NCI-H226 (cell line): ENCODE data around the gene RBM44.
"Not testable (repeated sequence)": the region's sequence is repeated elsewhere in the genome, so short reads cannot be mapped to it uniquely, and the experiment has no call there.

Experiments
- DNase-seq: peaks from one replicate; pipeline ENCODE4 v3.0.0-alpha.2; 2015

The RBM44 gene

GRCh38 chr2:237859082-237859433, 60.5 kb downstream of the RBM44 start:
- DNase-seq: no peak

- no peak for DNase-seq
These were observed 61.1 kb downstream of the RBM44 start, which contains the start of gene RAMP1 for GRCh38 chr2:237859533-237860272. Gene RAMP1, plus strand, starts transcription at chr2:237859623. Its CDS starts 53 bp downstream, at chr2:237859676.

GRCh38 chr2:237860273-237860935, 61.8 kb downstream of the RBM44 start:
- DNase-seq: no peak

- no peak for DNase-seq
These were observed 63.4 kb downstream of the RBM44 start for GRCh38 chr2:237861875-237862527.

- DNase-seq: no peak
These were observed 63.9 kb downstream of the RBM44 start for GRCh38 chr2:237862528-237862895.

- no peak for DNase-seq
These were observed 64.5 kb downstream of the RBM44 start for GRCh38 chr2:237863102-237863511.

GRCh38 chr2:237863689-237864443, 65.3 kb downstream of the RBM44 start:
- DNase-seq: peak; percentile 8

- DNase-seq: no peak
These were observed 65.9 kb downstream of the RBM44 start for GRCh38 chr2:237864444-237864931.

- DNase-seq: peak; percentile 96
These were observed 66.5 kb downstream of the RBM44 start for GRCh38 chr2:237864940-237865622.

GRCh38 chr2:237865623-237866041, 67.1 kb downstream of the RBM44 start:
- peak; percentile 50 for DNase-seq

- DNase-seq: peak; percentile 79
These were observed 67.6 kb downstream of the RBM44 start for GRCh38 chr2:237866101-237866621.

- DNase-seq: no peak
These were observed 68.9 kb downstream of the RBM44 start for GRCh38 chr2:237867465-237867864.

- DNase-seq: not testable (repeated sequence)
These were observed 69.5 kb downstream of the RBM44 start for GRCh38 chr2:237868074-237868473.

- DNase-seq: no peak
These were observed 70.2 kb downstream of the RBM44 start for GRCh38 chr2:237868631-237869342.

GRCh38 chr2:237869343-237870102, 70.9 kb downstream of the RBM44 start:
- DNase-seq: no peak

GRCh38 chr2:237870126-237870525, 71.5 kb downstream of the RBM44 start:
- DNase-seq: no peak

- DNase-seq: no peak
These were observed 72.4 kb downstream of the RBM44 start for GRCh38 chr2:237870754-237871651.

- DNase-seq: no peak
These were observed 73.8 kb downstream of the RBM44 start for GRCh38 chr2:237872178-237872887.

- DNase-seq: no peak
These were observed 74.8 kb downstream of the RBM44 start for GRCh38 chr2:237873421-237873831.
